ENCODE results near the gene TSGA10. TPM values are rescaled to one million over a fixed set of nuclear protein-coding genes. Genes with fewer than 3 reads are reported as not detected.

TSGA10 gene
- total and polyA plus RNA-seq, 2 donors from 2014 or later, result 5.3 to 16.1 TPM

- FAIRE-seq, result no peak
Measured at GRCh38 chr2:98985905-98986666, 168.7 kb downstream of the TSGA10 start.

GRCh38 chr2:98975611-98976010 is 179.1 kb downstream of the TSGA10 start:
- no peak for FAIRE-seq
- H3K27ac ChIP-seq (ENCODE audit: low read depth in 2 of 2, low read length in 2 of 2), result no peak overlapping the region
- no peak for DNase-seq
- H3K4me1 ChIP-seq (ENCODE audit: control insufficient read depth in 2 of 3, insufficient read depth in 2 of 3, low read depth in 1 of 3, low read length in 3 of 3), result no peaks in the 10 kb centered on the region
- intact Hi-C loops (cut with DNase I), result no loop called here
- no peaks in the 10 kb centered on the region for H3K36me3 ChIP-seq (ENCODE audit: control insufficient read depth in 2 of 3, insufficient read depth in 3 of 3, low read length in 3 of 3)
- peaks cover 0 to 3% (median 0%) of the 10 kb centered on the region in 3 donors for H3K9me3 ChIP-seq (ENCODE audit: control insufficient read depth in 2 of 3, insufficient read depth in 1 of 3, low read length in 3 of 3)
- H3K9ac ChIP-seq (ENCODE audit: low read length in 3 of 3), result no peak overlapping the region
- H3K4me3 ChIP-seq (ENCODE audit: low read length in 3 of 3), result no peak overlapping the region
- no peak for TF ChIP-seq CTCF (IDR thresholded peaks at IDR 0.05; ENCODE audit: borderline replicate concordance, extremely low read depth, insufficient read depth)
- no peaks in the 10 kb centered on the region for H3K27me3 ChIP-seq (ENCODE audit: control insufficient read depth, insufficient read depth, low read length)

More at GRCh38 chr2:98985905-98986666, 168.7 kb downstream of the TSGA10 start:
- no peak overlapping the region for H3K4me3 ChIP-seq (ENCODE audit: low read length in 3 of 3)
- H3K9me3 ChIP-seq (ENCODE audit: control insufficient read depth in 2 of 3, insufficient read depth in 1 of 3, low read length in 3 of 3), result no peaks in the 10 kb centered on the region
- H3K27me3 ChIP-seq (ENCODE audit: control insufficient read depth, insufficient read depth, low read length), result no peaks in the 10 kb centered on the region
- intact Hi-C loops (cut with DNase I), result no loop called here
- H3K36me3 ChIP-seq (ENCODE audit: control insufficient read depth in 2 of 3, insufficient read depth in 3 of 3, low read length in 3 of 3), result no peaks in the 10 kb centered on the region
- no peak overlapping the region for H3K27ac ChIP-seq (ENCODE audit: low read depth in 2 of 2, low read length in 2 of 2)
- no peak for DNase-seq
- no peak for TF ChIP-seq CTCF (IDR thresholded peaks at IDR 0.05; ENCODE audit: borderline replicate concordance, extremely low read depth, insufficient read depth)
- H3K9ac ChIP-seq (ENCODE audit: low read length in 3 of 3), result no peak overlapping the region
- no peaks in the 10 kb centered on the region for H3K4me1 ChIP-seq (ENCODE audit: control insufficient read depth in 2 of 3, insufficient read depth in 2 of 3, low read depth in 1 of 3, low read length in 3 of 3)

DNA sequence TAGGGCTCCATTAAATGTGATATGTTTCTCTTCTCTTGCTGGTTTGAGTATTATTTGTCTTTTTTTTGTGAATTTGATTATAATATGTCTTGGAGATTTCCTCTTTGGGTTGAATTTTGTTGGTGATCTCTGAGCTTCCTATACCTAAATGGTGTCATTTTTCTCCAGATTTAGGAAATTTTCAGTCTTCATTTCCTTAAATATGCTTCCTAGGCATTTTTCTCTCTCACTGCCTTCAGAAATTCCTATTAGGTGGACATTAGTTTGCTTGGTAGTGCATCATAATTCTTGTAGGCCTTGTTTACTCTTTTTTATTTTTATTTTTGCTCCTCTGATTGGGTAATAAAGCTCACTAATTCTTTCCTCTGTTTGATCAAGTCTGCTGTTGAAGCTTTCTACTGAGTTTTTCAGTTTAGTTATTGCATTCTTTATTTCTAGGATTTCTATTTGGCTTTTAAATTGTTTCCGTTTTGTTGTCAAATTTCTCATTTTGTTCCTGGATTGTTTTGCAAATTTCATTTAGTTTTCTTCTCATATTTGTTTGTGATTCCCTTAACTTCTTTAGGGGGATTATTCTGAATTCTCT is 182.1 kb downstream of the TSGA10 start:
- no peak for DNase-seq
- TF ChIP-seq CTCF (IDR thresholded peaks at IDR 0.05; ENCODE audit: borderline replicate concordance, extremely low read depth, insufficient read depth), result no peak
- no peaks in the 10 kb centered on the region for H3K4me1 ChIP-seq (ENCODE audit: control insufficient read depth in 2 of 3, insufficient read depth in 2 of 3, low read depth in 1 of 3, low read length in 3 of 3)
- H3K9ac ChIP-seq (ENCODE audit: low read length in 3 of 3), result no peak overlapping the region
- no peak for FAIRE-seq
- no peaks in the 10 kb centered on the region for H3K36me3 ChIP-seq (ENCODE audit: control insufficient read depth in 2 of 3, insufficient read depth in 3 of 3, low read length in 3 of 3)
- no peaks in the 10 kb centered on the region for H3K27me3 ChIP-seq (ENCODE audit: control insufficient read depth, insufficient read depth, low read length)
- intact Hi-C loops (cut with DNase I), result no loop called here
- no peak overlapping the region for H3K27ac ChIP-seq (ENCODE audit: low read depth in 2 of 2, low read length in 2 of 2)
- H3K4me3 ChIP-seq (ENCODE audit: low read length in 3 of 3), result no peak overlapping the region
- peaks cover 0 to 21% (median 4%) of the 10 kb centered on the region in 3 donors for H3K9me3 ChIP-seq (ENCODE audit: control insufficient read depth in 2 of 3, insufficient read depth in 1 of 3, low read length in 3 of 3)

Data from kidney (tissue), 14 donors.